NCI-H1092 treated with DMSO at 0.1 percent for 48 hours (cell line): ENCODE measurements around the gene KHDRBS1.
"Not testable (repeated sequence)": the region's sequence is repeated elsewhere in the genome, so short reads cannot be mapped to it uniquely, and the experiment has no call there.

Experiments
- DNase-seq: peaks from one replicate; lab custom pipeline; 2025; lab: John Stamatoyannopoulos, UW

KHDRBS1 gene

GRCh38 chr1:32013386-32014198, at the start of gene KHDRBS1:
TSS of gene KHDRBS1 (plus strand) at chr1:32013868. CDS start at chr1:32013996, 128 bp downstream.
- DNase-seq = peak; percentile 99

DNA sequence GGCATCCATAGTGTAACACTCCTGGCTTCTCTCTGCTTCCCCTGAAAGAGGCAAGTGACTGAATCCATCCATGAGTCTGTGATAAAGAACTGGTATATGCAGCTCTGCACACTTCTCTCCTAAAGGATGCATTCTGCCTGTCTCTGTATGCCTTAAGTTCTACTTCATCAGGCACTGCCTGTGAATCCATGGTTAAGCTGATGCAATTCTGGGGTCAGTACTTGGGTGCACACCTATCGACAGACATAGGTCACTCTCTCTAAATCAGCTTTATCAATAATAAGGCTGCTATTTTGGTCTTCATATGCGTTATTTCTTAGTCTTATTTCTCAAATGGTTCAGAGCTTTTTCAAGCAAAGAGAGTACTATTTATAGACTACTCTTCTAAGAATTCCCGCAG, 42.8 kb upstream of the KHDRBS1 start:
- no peak for DNase-seq

DNA sequence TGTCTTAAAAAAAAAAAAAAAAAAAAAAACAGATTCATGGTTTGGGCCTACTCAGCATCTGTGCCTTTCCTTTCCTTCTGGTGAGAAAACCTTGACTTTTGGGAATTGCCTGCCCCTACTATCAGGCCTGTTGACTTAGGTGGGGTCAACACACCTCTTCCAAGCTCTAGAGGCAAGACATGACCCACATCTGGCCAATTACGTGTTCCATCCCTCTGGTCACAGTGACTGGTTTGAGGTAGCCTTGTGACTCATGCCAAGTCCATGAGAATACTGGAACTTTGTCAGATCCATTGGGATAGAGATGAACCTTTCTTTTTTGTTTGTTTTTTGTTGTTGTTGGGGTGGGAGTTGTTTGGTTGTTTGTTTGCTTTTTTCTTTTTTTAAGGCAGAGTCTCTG, 37.3 kb upstream of the KHDRBS1 start:
- no peak for DNase-seq

GRCh38 chr1:31977385-31978131, 36.1 kb upstream of the KHDRBS1 start:
- DNase-seq = peak; percentile 29

DNA sequence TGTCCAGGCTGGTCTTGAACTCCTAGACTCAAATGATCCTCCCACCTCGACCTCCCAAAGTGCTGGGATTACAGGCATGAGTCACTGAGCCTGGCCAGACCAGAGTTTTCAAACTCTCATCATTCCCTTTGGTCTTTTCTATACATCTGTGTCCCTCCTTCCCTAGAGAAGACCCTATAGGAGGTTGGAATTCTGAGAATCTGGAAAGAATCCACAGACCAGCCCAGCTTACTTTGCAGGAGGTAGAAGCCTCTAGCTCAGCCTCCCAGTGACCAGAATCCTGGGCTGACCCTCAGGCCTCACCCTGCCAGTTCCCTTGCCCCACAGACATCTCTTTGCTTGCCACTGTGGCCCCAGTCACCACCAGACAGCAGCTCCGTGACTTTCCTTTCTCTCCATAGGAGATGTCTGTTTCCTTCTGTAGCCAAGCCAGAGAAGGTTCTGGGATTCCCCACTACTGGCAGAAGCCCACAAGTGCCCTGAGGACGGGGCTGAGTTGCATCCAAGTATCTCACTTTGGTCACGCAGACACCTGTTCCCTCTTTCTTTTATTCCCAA, 34.7 kb upstream of the KHDRBS1 start:
- DNase-seq = no peak

GRCh38 chr1:31980835-31981455, 32.7 kb upstream of the KHDRBS1 start:
- no peak for DNase-seq

- no peak for DNase-seq
Measured at GRCh38 chr1:31981456-31981839, 32.2 kb upstream of the KHDRBS1 start.

- no peak for DNase-seq
Measured at GRCh38 chr1:31981972-31982371, 31.7 kb upstream of the KHDRBS1 start.

DNA sequence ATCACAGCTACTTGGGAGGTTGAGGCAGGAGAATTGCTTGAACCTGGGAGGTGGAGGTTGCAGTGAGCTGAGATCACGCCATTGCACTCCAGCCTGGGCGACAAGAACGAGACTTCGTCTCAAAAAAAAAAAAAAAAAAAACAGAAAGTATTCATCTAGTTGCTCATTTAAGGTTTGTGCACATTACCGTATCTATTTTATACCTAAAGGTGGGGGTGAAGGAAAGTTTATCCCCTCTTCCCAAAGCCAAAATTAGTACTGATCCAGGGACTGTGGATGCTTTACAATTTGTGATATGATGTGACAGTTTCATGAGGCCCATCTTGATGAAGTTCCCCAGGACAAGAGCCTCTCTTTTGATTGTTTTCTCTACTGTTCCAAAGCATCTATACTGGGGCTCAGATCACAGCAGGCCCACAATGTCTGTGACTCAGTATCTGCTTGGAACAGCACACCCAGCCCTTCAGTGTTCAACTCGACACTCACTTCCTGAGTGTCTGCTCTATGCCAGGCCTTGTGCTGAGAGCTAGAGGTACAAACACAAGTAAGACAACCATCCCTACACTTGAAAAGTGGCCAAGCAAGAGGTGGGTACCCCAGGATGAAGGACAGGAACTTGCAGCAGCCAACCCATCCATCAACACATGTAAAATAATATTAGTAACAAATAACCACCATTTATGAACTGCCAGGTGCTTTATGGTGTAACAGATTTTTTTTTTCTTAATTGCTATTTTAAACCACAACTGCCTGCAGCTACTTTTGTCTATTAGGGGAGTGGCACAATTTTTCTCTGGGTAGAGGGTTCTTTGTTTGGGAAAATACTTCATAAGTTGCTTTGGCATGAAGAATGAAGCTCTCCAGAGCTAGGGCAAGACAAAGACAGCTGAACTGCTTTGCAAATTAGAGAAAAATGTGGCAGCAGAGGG, 29.0 kb upstream of the KHDRBS1 start:
- peak; percentile 22 for DNase-seq

DNA sequence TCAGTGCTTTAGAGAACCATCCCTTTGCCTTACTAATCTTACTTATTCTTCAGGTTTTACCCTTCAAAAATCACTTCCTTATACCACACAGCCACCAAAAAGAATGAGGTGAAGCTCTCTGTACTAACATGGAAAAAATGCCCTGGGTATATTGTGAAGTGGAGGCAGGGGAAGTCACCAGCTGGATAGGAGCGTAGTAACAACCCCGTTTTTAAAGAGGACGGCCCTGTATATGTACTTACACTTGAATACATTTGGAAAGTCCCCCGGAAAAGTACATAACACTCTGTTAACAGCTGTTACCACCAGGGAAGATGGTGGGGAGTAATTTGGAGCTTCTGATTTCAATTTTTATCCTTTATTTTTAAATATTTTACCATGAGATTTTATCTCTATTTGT, 28.2 kb upstream of the KHDRBS1 start:
- peak; percentile 78 for DNase-seq

DNA sequence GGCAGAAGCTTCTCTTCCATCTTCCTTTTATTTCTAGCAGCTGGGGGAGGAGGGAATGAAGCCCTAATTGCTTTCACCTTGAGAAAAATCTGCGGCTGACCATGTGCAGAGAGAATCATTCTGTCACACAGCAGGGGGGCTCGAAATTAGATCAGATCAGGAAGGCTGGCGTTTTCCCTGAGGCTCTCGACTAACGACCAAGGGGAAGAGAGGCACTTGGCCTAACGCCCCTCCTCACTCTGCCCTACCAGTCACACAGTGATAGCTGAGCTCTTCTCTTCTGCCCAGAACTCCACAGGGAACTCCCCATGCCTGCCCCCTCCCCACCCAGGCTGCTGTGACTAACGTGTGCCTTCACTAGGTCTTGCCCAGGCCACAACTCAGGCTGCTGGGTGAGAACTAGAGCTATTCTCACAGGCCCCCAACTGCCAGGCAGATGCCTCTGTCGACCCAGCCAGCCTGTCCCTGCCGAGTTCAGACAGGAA, 26.5 kb upstream of the KHDRBS1 start:
- DNase-seq = peak; percentile 80

DNA sequence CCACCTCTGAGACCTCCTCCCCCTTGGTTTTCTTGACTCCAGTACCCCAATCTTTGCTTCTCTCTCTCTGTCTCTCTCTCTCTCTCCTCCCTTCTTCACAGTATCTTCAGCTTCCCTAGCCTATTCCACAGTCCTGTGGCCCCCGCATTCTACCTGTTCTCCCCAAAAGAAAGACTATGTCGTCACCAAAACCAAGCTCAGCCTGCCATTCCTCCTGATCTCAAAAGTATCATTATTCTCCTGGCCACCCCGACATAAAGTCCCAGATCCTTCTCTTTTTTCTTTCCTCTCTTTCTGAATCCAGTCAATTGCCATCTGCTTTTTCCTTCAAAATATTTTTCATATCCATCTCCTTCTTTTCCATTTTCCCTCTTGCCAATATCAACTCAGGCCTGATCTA, 23.7 kb upstream of the KHDRBS1 start:
- DNase-seq = no peak

- no peak for DNase-seq
Measured at GRCh38 chr1:31991182-31991581, 22.5 kb upstream of the KHDRBS1 start.

- DNase-seq = no peak
Measured at GRCh38 chr1:31995263-31995662, 18.4 kb upstream of the KHDRBS1 start.

GRCh38 chr1:31996121-31996520, 17.5 kb upstream of the KHDRBS1 start:
- DNase-seq = not testable (repeated sequence)

GRCh38 chr1:32001863-32002262, 11.8 kb upstream of the KHDRBS1 start:
- no peak for DNase-seq

DNA sequence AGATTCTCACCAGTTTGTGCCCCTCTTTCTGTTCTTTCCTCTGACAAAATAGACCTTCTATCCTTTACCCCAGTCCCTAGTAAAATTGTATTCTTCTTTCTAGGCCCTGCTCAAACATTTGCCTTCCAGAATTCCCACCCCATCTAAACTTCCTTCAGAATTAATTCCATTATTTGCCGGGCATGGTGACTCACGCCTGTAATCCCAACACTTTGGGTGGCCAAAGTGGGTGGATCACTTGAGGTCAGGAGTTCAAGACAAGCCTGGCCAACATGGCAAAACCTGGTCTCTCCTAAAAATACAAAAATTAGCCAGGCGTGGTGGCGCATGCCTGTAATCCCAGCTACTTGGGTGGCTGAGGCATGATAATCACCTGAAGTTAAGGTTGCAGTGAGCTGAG, 11.4 kb upstream of the KHDRBS1 start:
- not testable (repeated sequence) for DNase-seq

GRCh38 chr1:32005522-32005921, 8.1 kb upstream of the KHDRBS1 start:
- no peak for DNase-seq

GRCh38 chr1:32007591-32007940, 6.1 kb upstream of the KHDRBS1 start:
- DNase-seq = no peak

DNA sequence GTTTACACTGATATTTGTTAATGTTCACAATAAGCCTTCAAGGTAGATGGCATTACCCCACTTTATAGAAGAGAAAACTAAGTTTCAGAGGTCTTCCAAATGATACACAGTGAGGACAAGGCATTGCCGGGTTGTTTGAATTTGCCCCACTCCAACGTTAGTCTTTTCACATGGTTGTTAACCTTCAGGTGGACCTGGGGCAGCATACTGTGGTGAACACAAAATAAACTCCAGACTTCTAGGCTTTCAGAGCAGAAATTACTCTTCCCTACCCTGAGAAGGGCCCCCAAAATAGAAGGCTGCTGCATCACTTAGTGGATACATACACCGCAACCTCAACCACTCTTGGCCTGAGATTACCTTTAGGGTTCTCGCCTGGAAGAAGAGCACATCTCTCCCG, 3.4 kb upstream of the KHDRBS1 start:
- no peak for DNase-seq

DNA sequence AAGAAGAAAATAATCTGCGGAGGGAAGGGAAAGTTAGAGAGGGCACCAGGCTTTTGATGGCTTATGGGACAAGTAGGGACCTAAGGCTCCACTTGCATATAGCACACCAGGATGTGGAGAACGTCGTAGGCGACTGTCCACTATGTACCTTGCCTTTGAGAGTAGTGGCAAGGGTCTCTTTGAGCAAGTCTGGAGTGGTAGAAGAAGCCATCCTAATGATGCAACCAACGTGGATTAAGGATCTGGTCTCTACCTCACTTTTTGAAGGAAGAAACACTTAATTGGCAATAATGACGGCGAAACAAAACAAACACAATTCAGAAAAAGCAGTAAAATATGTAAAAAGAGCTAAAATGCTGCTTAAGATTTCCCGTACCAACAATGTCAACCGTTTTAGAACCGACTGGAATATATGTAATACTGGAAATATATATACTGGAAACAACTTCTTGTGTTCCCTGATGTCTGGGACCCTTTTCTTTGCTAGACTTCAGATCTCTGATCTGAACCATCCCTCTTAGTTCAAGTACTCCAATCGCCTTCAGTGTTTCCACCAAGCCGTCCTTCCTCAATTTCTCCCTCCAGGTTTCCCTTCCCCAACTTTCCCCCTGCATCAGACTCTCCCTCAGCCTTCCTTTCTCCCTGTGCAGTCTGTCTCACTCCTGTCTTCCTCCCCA, 821 bp upstream of the KHDRBS1 start:
- DNase-seq = no peak
